Activated CD8-positive, alpha-beta memory T cell treated with anti-CD3 and anti-CD28 coated beads for 1 hour (primary cell): ENCODE data around the gene KCNMA1.

Experiments
- DNase-seq, 2 donors: peaks; one replicate each; pipeline ENCODE4 v3.0.0-alpha.2; 2020; ENCODE audit warnings: low read depth in 1 of 2; ENCODE audit errors: extremely low read depth in 1 of 2

Gene KCNMA1

DNA sequence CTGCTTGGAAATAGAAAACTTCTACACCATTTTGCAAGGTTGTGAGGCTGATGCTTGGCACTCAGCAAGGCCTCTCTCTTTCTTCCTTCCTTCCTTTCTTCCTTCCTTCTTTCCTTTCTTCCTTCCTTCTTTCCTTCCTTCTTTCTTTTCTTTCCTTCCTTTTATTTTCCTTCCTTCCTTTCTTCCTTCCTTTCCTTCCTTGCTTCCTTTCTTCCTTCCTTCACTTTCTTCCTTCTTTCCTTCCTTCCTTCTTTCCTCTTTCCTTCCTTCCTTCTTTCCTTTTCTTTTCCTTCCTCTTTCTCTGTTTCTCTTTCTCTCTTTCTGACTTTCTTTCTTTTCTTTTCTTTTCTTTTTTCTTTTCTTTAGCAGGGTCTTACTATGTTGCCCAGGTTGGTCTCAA, 460.4 kb downstream of the KCNMA1 start:
- DNase-seq = no peak

DNA sequence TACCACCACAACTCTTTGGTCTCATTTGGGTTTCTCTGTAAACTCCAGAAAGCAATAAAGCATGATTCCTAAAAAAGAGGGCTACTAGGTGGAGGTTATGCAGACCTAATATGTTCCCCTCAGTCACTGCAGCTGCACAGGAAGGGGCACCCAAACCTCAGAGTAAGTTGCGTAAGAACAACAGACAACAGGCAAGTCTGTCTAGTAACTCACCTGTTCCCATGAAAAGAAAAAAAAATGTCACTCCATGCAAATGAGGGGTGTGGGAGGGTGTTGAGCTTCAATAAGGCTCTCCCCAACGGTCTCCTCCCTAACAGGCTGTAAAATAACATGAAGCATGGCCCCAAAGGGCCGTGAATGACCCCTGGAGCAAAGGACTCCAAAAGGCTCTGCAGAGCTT, 461.4 kb downstream of the KCNMA1 start:
- DNase-seq = no peak

DNA sequence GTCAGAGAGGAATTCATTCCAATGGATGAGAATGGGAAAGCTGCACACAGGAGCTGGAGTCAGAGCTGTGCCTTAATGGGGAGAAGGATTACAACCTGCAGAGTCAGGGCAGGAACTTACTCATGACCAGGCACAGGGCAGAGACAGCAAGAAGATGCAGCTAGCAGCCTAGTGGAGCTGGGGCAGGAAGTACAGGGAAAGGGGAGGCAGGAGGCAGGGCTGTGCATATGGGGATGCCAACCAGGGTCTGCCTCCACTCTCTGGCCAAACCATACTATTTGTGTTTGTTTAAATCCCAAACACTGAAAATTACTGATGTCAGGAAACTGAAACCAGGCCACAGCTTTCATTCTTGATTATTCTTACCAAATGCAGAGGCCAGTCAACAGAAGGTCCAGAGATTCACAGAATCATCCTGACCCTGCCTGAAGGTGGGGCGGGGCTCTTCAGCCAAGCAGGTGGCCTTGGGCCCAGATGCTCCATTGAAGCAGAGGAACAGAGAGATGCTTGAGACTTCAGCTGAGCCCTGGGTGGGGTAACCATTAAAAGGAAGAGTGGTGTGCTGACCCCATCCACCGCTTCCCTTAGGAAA, 461.9 kb downstream of the KCNMA1 start:
- DNase-seq = no peak

DNA sequence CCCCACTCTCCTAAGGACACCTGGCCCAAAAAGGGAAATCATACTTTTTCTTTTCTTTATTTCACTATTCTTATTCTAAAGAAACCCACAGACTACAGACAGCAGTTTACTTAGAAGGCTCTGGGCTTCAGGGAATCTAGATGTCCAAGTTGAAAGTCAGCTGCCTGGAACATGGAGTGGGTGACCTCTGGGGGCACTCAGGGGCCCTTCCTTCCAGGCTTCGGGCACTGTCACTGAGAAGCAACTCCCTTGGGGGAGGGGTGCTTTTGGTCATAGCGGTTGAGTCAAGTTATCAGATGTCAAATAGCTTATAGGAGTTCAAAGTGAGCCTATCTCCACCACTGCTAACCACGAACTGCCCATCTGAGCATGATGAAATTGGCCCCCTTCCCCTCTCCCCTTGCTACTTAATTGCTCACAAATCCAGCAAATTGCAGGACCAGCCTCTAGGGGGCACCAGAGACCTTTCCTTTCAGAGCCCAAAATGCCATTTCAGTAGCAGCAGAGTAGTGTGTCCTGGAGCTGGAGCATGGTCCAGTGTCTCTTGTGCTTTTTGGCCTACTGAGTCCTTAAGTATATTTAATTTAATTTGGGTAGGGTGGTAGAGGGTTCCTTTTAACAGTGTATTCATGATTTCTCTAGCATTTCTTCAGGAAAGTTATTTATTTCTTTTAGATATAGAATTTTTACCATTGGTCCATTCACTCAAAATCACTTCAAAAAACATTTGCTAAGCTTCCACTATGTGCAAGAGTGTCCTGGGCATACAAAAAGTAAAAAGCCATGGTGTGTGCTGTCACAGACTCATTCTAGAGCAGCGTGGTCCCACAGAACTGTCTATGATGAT, 463.8 kb downstream of the KCNMA1 start:
- peak; percentile 23 to 49 for DNase-seq

DNA sequence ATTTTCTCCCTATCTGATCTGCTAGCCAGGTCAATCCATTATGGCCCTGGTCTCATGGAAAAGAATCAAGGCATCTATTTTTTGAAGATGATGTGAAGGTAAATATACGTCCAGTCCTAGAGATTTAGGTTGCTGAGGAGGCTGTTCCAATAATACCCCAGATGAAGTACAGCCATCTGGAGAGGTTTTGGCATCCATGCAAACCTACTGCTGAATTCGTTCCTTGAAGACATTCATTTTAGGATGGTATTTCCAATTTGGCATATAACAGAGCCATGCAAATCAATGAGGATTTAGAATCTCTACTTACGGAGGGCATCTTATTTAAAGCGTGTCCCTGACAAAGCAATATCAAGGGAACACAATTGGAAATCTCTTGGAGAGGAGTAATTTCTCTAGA, 465.5 kb downstream of the KCNMA1 start:
- DNase-seq = no peak

DNA sequence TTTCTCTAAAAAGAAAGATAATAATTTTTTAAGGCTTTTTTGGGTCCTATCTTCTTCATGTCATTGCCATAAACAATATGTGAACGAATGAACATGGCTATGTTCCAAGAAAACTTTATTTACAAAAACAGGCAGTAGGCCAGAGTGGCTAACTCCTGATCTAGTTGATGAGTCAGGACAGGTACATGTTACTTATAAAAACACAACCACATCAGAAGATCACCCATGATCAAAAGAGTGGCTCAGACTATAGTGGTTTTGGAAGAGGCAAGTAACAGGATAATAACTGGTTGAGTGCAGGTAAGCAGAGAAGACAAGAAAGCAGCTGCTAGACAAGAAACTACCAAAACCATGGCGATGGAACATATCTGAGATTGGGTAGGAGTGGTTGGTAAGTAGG, 468.7 kb downstream of the KCNMA1 start:
- no peak for DNase-seq

DNA sequence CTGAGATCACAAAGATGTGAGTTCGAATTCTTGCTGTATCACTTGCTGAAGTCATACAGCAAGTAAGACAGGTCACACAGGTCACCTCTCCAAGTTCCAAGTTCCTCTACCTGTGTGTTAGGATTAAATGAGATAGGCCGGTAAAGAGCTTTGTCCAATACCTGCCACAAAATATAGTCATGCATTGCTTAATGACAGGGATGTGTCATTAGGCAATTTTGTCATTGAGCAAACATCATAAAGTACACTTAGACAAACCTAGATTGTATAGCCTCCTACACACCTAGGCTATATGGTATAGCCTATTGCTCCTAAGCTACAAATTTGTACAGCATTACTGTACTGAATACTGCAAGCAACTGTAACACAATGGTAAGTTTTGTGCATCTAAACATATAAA, 469.4 kb downstream of the KCNMA1 start:
- DNase-seq = no peak

DNA sequence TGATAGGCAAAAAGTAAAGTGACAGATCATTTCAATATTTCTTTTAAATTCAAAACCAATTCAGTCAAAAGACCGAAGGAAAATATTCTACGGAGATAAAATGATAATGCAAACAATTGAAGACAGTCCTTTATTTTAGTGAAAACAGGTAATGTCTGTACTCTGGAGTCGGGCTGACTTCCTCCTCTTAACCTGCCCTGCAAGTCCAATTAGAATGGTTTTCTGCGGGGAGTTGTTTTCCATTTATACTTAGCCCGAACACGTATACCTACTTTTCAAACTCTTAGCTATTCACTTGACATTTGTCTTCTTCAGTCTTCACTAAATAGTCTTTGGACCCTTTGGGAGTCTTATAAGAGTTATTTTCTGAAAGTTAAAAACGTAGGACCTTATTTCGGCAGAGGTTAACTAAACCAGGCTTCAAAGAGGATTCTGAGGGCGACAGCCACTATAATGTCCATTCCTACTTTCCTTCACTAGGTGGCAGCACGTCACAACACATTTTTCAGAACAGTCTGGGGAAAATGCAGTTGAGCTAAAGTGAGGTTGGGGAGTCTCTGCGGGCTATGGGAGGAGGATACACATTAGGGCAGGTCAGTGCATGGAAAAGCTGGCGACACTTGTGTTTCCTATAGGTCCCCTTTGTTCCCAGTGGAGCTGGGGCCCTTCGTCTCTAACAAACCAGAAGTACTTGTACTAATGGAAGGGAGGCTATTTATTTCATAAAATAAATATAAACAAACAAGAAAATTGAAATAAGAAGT, 472.0 kb downstream of the KCNMA1 start:
- DNase-seq = no peak

DNA sequence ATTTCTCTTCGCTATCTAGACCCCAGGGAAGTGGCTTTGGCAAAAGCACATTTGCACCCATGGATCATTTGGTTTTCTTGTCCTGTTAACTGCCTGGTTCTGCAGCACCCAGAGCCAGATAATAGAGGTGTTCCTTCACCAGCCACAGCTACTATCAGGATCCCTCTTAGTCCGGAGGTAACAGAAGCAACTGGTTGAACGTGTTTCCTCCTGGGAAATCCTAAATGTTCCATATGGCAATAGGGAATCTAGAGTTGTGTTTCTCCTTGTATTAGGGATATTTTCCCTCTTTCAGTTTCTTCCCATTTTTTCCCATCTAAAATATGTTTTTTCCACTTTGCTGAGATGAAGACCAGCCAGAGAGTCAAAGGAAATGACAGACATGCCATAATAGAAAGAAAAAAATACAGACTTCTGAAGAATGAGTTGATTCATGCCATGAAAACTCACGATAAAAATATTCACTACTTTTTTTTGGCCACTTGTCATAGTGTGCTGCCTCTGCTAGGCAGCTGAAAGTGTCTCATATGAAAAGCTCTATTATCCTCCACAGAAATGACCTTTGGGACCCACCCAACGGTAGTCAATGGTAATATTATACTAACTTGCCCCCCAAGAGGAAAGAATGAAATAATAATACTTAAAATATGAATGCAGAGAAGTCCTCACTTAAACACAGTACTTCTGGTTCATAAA, 472.8 kb downstream of the KCNMA1 start:
- DNase-seq = no peak

DNA sequence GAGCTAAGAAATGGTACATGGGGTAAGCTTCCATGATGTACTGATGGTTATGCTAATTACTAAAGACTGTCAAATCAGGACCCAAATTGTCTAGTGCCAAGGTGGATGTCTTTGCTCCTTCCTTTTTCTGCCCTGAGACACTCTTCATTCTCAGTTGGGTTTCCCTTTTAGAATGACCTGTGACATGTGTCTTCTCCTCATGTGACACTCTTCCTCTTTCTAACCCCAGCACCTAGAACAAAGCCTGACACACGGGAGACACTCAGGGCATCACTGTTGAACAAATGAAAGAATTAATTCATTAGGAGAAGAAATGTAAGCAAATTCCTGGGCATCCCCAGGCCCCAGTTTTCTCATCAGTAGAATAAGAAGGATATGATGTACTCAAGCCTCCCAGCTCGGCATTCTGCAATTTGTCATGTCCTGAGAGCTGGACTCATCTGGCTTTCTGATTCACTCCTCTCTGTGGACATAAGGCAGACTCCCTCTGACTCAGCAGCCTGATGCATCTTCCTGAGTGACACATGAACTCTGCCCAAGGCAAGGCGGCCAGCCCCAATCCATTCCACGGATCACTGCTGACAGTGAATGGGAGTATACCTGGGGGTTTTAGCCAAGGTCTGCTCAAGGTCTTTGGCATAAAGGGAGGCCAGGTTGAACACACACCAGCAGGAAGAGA, 473.8 kb downstream of the KCNMA1 start:
- DNase-seq = no peak

DNA sequence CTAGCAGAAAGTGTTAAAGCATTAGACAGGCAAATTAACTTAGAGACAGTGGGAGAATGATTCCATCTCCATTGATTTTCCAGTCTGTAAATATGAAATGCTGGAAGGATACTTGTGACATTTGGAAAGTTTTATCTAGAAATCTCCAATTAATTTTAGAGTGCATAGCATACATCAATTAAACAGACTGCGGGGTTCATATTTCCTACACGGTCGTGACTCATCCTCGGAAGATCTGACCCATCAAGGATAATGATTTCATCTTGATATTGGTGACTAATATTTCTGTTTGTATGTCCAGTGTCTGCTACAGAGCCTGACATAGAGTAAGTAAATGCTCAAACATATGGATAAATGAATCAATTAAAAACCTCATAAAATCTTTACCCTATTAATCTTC, 474.9 kb downstream of the KCNMA1 start:
- DNase-seq = no peak

DNA sequence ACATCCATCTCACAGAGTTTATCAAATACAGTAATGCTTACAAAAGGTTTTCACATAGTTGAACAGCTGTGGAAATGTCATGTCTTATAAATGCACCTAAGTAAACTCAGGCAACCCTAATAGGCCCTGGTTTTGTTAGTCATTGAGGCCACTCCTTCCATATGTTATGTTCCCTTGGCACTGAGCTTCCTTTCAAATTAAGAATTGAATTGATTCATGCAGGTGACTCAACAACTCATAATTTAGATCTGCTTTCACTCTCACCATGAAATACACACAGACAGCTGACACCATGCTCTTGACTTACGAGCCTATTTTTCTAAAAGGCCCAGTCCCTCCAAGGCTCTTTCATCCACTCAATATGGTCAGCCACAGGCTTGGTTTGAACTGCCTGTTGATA, 476.9 kb downstream of the KCNMA1 start:
- no peak for DNase-seq

DNA sequence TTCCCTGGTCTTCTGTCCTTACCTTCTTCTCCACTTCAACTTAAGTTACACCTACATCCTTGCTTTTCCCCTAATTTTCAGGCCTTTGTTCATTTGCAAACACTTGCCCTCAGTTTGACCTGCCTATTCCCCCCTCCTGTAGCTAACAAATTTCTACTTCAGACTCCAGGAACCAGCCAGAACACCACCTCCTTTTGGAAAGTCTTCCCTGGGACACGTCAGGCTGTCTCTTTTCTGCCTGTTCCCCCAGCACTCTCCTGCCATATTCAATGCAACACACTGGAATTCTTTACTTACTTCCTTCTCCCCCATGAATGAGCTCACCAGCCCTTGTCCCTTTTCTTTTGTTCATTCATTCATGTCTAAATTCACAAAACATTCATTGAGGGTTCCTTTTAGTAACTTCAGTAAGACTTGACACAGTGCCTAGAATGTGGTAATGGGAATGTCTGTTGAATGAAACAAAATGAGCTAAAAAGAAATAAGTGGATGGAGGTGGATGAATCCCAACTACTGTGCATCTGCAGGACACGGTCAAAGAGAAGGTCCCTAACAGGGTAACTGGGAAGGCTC, 478.0 kb downstream of the KCNMA1 start:
- no peak for DNase-seq

DNA sequence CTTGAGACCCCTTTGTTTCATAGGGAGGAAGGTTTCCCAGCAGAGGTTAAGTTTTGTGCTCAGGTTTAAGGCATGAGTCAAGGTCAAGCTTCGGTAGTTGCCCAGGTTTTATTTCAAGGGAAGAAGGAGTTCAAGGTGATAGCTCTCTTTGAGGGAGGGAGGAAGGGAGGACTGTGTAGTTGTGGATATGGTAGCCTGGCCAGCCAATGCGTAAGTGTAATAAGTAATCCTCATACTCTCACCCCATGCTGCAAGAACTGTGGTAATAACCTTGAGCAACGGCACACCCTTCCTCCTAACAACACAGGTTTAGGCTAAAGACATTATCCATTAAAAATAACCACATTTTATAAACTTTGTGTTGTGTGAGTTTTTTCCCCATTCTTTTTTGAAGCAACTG, 478.9 kb downstream of the KCNMA1 start:
- DNase-seq = no peak

DNA sequence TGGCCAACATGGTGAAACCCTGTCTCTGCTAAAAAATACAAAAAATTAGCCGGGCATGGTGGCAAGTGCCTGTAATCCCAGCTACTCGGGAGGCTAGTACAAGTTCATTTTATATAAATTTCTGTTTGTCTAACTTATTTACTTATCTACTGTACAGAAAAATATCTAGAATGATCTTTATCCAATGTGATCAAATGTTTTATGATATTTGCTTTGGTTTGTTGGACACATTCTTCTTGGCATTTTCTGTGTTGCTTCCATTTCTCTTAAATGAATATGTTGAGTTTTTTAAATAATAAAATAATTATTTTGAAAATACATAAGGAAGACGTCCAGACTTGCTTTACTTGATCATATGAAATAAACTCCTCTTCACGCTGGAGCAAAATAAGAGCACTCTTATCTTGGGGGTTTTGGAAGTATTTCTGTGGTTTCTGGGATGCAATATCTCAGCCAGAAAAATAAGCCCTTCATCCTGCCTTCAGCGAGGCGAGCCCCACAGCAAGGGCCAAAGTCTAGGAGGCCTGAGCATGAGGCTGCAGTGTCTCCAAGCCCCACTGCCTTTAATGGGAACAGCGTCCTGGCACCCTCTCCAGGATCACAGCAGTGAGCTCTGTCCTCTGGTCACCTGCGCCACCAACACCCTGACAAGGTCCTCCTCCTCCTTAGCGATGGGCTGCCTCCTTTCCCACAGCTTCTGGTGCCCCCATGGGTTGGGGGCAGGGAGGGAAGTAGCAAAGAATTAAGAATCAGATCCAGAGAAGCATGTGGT, 480.2 kb downstream of the KCNMA1 start:
- DNase-seq = no peak

DNA sequence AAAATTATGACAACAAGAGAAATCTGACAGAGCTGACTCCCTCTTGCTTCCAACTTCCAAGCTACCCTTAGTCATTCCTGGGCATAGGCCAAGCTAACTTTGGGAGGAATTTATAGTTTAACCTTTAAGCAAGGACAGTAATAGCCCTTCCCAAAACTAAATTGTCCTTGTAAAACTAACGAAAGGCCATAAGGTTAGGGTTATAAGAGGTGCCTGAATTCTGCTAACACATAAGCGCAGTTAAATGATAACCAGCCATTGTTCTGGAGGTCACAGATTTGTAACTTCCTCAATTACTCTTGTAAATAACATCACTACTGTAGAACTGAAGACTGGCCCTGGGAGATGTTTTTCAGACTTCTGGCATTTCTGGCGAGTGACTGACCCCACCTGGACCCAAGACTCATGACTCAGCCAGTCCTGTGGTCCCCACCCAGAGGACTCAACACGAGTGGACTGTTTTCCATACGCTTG, 481.2 kb downstream of the KCNMA1 start:
- DNase-seq = no peak

DNA sequence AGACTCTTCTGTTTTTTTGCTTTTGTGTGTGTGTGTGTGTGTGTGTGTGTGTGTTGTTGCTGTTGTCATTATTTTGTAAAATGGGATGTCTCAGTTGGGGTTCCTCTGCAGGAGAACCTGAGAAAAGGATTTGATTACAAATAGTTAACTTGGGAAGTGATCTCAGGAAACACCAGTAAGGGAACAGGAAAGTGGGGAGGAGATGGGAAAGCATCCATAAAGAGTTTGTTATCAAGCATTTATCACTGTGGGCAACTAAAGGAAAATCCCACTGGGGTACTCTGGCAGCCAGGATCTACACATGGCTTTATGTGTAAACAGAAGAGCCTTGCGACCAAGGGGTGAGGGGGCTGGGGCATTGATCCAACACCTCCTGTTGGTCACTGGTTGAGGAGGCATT, 485.4 kb downstream of the KCNMA1 start:
- no peak for DNase-seq

DNA sequence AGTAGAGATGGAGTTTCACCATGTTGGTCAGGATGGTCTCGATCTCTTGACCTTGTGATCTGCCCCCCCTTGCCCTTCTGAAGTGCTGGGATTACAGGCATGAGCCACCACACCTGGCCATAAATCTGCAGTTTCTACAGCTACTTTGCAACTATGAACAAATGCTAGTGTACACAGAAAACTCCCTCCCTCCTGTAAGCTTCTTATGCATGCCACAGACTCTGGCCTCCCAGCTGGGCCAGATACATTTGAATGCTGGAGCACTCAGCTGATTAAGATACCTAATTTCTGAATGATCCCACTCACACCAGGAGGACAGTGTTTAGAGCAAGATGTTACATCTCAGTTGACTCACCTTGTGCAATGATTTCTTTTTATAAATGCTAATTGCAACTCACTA, 486.2 kb downstream of the KCNMA1 start:
- no peak for DNase-seq

DNA sequence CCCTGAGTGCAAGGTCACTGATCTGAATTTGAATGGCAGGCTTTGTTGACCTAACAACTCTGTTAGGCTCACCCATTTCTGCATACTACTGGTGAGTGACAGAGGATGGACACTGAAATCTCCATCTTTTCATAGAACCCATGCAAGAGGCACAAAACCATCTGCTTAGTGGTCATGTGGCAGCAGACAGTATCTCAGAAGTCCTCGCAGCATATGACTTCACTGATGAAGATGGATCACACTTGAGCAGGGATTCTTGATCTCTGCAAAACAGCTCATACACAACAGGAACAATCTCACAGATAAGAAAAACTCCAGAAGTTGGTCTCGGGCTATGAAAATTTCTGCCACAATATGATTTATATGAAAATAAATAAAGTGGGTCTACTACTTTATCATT, 487.9 kb downstream of the KCNMA1 start:
- DNase-seq = no peak

DNA sequence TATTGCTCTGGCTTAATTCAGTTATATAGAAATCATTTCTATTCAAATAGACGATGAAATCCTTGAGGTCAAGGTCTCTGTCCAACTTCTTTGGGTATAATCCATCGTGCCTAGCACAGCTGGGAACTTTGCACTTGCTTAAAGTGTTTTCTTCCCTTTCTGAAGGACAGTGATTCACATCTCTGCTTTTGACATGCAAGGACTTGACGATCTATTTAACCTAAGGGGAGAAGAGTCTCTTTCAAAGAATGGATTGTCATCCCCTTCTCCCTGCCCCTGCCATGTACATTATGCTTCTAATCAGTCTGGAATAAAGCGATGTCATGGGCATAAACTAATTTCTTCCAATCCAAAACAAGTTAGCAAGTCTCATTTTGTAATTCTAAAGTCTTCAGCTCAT, 488.6 kb downstream of the KCNMA1 start:
- DNase-seq = no peak
